B cell (primary cell): Measurements from ENCODE around the gene GBA2. TPM values are rescaled to one million over a fixed set of nuclear protein-coding genes. Genes with fewer than 3 reads are reported as not detected.

Experiments used
- ATAC-seq: fragments of 200-7000 bp; cut with Tn5 transposase; one replicate; pipeline ENCODE4 v1.10.0; 2021; ENCODE audit warnings: low read depth, mild to moderate bottlenecking, moderate number of reproducible peaks, moderate library complexity
- CTCF ChIA-PET: fragments of 350-600 bp; sonication (Branson Sonifier 250); formaldehyde crosslinking; loops from one replicate; lab custom pipeline; 2021; ENCODE audit warnings: antibody characterized with exemption, inconsistent platforms; lab: Charles Lee
- POLR2A ChIA-PET: fragments of 350-600 bp; sonication (Branson Sonifier 250); formaldehyde crosslinking; loops from one replicate; lab custom pipeline; 2021; ENCODE audit warnings: antibody characterized with exemption; lab: Charles Lee
- DNase-seq: peaks from one replicate; pipeline ENCODE4 v3.0.0; 2013
- H2AFZ ChIP-seq: 2 replicates; pipeline ENCODE4 v1.6.1; 2012; ENCODE audit warnings: mild to moderate bottlenecking, low read depth, low read length; ENCODE audit not compliant: insufficient read depth, poor library complexity, severe bottlenecking
- H3K27ac ChIP-seq, 2 donors: 1 replicate in 1 of 2; 2 replicates in 1 of 2; pipeline ENCODE4 v1.5.1; 2012 to 2013; ENCODE audit warnings: low read length in 2 of 2, mild to moderate bottlenecking in 2 of 2, moderate library complexity in 1 of 2
- H3K27me3 ChIP-seq, 4 experiments: fragments of 200-600 bp in 1 of 4; sonication (generic) in 1 of 4; replicated peaks in 1 of 4; 1 replicate in 2 of 4; 2 replicates in 2 of 4; pipeline versions ENCODE4 v1.6.1 to v1.7.0; 2013 to 2016; ENCODE audit warnings: low read length in 3 of 4, mild to moderate bottlenecking in 2 of 4, mixed read lengths in 1 of 4, moderate library complexity in 1 of 4; ENCODE audit not compliant: insufficient read depth in 4 of 4, control insufficient read depth in 3 of 4; ENCODE audit errors: control extremely low read depth in 1 of 4
- H3K36me3 ChIP-seq, 2 experiments: replicated peaks in 1 of 2; 1 replicate in 1 of 2; 2 replicates in 1 of 2; pipeline versions ENCODE4 v1.6.1 to v1.7.1; 2013; ENCODE audit warnings: low read length in 1 of 2; ENCODE audit not compliant: insufficient read depth in 2 of 2, control insufficient read depth in 1 of 2; ENCODE audit errors: control extremely low read depth in 1 of 2, extremely low read depth in 1 of 2
- H3K4me1 ChIP-seq, 2 donors: fragments of 200-600 bp in 1 of 2; sonication (generic) in 1 of 2; 1 replicate in 1 of 2; 2 replicates in 1 of 2; pipeline versions ENCODE4 v1.5.1 to v1.6.1; 2013 to 2017; ENCODE audit warnings: low read length in 2 of 2; ENCODE audit not compliant: control insufficient read depth in 2 of 2, insufficient read depth in 2 of 2
- H3K4me2 ChIP-seq: replicated peaks from 2 replicates; pipeline ENCODE3; 2012; ENCODE audit warnings: mild to moderate bottlenecking, low read depth, low read length; ENCODE audit not compliant: poor library complexity, severe bottlenecking
- H3K4me3 ChIP-seq, 5 experiments: fragments of 200-600 bp in 1 of 5; sonication (generic) in 1 of 5; 1 replicate in 3 of 5; 2 replicates in 2 of 5; pipeline versions ENCODE4 v1.5.1 to v1.7.0; 2011 to 2016; ENCODE audit warnings: low read length in 4 of 5, mild to moderate bottlenecking in 4 of 5, low read depth in 2 of 5, control low read depth in 1 of 5, moderate library complexity in 1 of 5; ENCODE audit not compliant: insufficient read depth in 1 of 5; ENCODE audit errors: control extremely low read depth in 1 of 5, extremely low read depth in 1 of 5
- H3K79me2 ChIP-seq: fragments of 200-600 bp; sonication (generic); one replicate; pipeline ENCODE4 v1.6.0; 2016; ENCODE audit warnings: low read length; ENCODE audit not compliant: control insufficient read depth, insufficient read depth
- H3K9ac ChIP-seq: fragments of 200-600 bp; sonication (generic); 2 replicates; pipeline ENCODE4 v1.6.1; 2017; ENCODE audit warnings: mild to moderate bottlenecking, low read length, moderate library complexity
- H3K9me3 ChIP-seq, 3 donors: one replicate each; pipeline versions ENCODE4 v1.6.1 to v1.7.1; 2013; ENCODE audit warnings: low read length in 2 of 3; ENCODE audit not compliant: control insufficient read depth in 2 of 3, insufficient read depth in 1 of 3; ENCODE audit errors: control extremely low read depth in 1 of 3
- H4K20me1 ChIP-seq: 2 replicates; pipeline ENCODE4 v1.6.0; 2012; ENCODE audit warnings: mild to moderate bottlenecking, low read length; ENCODE audit not compliant: insufficient read depth, control insufficient read depth, poor library complexity, severe bottlenecking
- H3K27ac Mint-ChIP-seq: one replicate; pipeline ENCODE4 v1.8.0; 2021; ENCODE audit warnings: mixed read lengths
- H3K27me3 Mint-ChIP-seq: one replicate; pipeline ENCODE4 v1.8.0; 2021; ENCODE audit warnings: mixed read lengths
- H3K4me1 Mint-ChIP-seq: one replicate; pipeline ENCODE4 v1.8.0; 2021; ENCODE audit warnings: mixed read lengths
- H3K4me3 Mint-ChIP-seq: one replicate; pipeline ENCODE4 v1.8.0; 2021; ENCODE audit warnings: mixed read lengths
- H3K9me3 Mint-ChIP-seq: one replicate; pipeline ENCODE4 v1.8.0; 2022; ENCODE audit warnings: mixed read lengths; ENCODE audit not compliant: insufficient read depth
- EZH2 ChIP-seq: IDR thresholded peaks from 2 replicates; pipeline ENCODE4 v1.6.1; 2012; ENCODE audit warnings: borderline replicate concordance, low read depth, mild to moderate bottlenecking, moderate library complexity, low read length; ENCODE audit not compliant: insufficient read depth, poor library complexity, severe bottlenecking
- WGBS: methylation state at CpG from one replicate; pipeline ENCODE4 v1.1.5; 2013; ENCODE audit warnings: missing lambda C conversion rate; ENCODE audit not compliant: insufficient coverage; 5-methylcytosine and 5-hydroxymethylcytosine counted together
- intact Hi-C: fragments of 100-400 bp; cut with micrococcal nuclease; formaldehyde crosslinking; loops from one replicate; pipeline ENCODE4 v1.10.0; 2022
- polyA plus RNA-seq: library from polyadenylated mRNA; depleted of rRNA; stranded (reverse); fragments of >200 nt; gene quantifications from 2 replicates; pipeline ENCODE4 v1.2.3, GENCODE V29; 2012
- total RNA-seq, 2 donors: library from RNA; stranded (reverse); fragments of 120-200 nt in 1 of 2; gene quantifications; 1 replicate in 1 of 2; 2 replicates in 1 of 2; pipeline versions ENCODE4 v1.2.3 to v1.2.4, GENCODE V29; 2013 to 2022
- TF ChIP-seq, protein P1 (sequence below): fragments of 200-600 bp; IDR thresholded peaks from one replicate; pipeline ENCODE4 v1.8.0; 2022; ENCODE audit warnings: antibody characterized with exemption, mild to moderate bottlenecking

Gene GBA2
- total and polyA plus RNA-seq, 2 donors (not counting 1 experiment from before 2014, with no cell fraction given): 114 to 137 TPM

DNA sequence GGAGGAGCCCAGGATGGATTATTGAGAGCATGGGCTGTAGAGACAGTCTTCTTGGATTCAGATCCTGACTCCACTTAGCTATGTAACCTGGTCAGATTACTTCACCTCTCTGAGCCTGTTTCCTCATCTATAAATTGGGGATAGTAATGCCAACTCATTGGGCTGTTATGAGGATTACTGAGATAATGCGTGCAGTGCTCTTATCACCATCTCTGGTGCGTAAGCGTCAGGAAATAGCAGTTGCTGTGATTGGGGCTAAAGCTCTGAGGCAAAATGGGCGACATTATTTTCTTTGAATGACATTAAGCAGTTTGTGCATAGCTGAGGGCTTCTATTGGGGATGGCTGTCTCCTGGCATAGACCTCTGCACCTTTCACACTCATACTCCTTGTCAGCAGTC lies 6.0 kb upstream of the GBA2 start:
- no peaks in the 10 kb centered on the region for H4K20me1 ChIP-seq
- no peak overlapping the region for H3K4me3 ChIP-seq
- no peak overlapping the region for H3K4me2 ChIP-seq
- H3K9me3 Mint-ChIP-seq: no peaks in the 10 kb centered on the region
- peaks cover 2 to 38% of the 10 kb centered on the region in 2 experiments for H3K36me3 ChIP-seq
- peaks cover 80% of the 10 kb centered on the region for H3K79me2 ChIP-seq
- no peaks in the 10 kb centered on the region for H3K27me3 ChIP-seq
- TF ChIP-seq, protein P1, sequence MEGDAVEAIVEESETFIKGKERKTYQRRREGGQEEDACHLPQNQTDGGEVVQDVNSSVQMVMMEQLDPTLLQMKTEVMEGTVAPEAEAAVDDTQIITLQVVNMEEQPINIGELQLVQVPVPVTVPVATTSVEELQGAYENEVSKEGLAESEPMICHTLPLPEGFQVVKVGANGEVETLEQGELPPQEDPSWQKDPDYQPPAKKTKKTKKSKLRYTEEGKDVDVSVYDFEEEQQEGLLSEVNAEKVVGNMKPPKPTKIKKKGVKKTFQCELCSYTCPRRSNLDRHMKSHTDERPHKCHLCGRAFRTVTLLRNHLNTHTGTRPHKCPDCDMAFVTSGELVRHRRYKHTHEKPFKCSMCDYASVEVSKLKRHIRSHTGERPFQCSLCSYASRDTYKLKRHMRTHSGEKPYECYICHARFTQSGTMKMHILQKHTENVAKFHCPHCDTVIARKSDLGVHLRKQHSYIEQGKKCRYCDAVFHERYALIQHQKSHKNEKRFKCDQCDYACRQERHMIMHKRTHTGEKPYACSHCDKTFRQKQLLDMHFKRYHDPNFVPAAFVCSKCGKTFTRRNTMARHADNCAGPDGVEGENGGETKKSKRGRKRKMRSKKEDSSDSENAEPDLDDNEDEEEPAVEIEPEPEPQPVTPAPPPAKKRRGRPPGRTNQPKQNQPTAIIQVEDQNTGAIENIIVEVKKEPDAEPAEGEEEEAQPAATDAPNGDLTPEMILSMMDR: no peak
- H3K4me3 Mint-ChIP-seq: peak overlapping the region; percentile 93
- H3K9me3 ChIP-seq: no peaks in the 10 kb centered on the region
- no peaks in the 10 kb centered on the region for H3K27me3 Mint-ChIP-seq
- H3K4me1 ChIP-seq: peaks cover 39 to 48% of the 10 kb centered on the region in 2 donors
- ChIA-PET POLR2A (no interaction called here), CTCF (interaction anchor here (0.8 to 7.7 kb wide), 7 partner anchors 9 to 276 kb away, joined by 3 to 56 read pairs (median 3); partner anchors contain the start of genes CREB3, GBA2, RGP1 and TLN1)
- peaks cover 59% of the 10 kb centered on the region for H3K4me1 Mint-ChIP-seq
- peak overlapping the region; percentile 97 for H3K27ac Mint-ChIP-seq
- H3K9ac ChIP-seq: no peak overlapping the region
- DNase-seq (no peak), ATAC-seq (no peak)
- WGBS: 100% methylated on average over 3 of the region's 4 CpGs
- H3K27ac ChIP-seq: peak overlapping the region in 1 of 2 donors; percentile 94
- intact Hi-C loops: loop anchor here (5.0 kb wide), 1 partner anchor 638 kb away; the partner anchor contains the start of gene ATOSB
- no peak overlapping the region for H2AFZ ChIP-seq

DNA sequence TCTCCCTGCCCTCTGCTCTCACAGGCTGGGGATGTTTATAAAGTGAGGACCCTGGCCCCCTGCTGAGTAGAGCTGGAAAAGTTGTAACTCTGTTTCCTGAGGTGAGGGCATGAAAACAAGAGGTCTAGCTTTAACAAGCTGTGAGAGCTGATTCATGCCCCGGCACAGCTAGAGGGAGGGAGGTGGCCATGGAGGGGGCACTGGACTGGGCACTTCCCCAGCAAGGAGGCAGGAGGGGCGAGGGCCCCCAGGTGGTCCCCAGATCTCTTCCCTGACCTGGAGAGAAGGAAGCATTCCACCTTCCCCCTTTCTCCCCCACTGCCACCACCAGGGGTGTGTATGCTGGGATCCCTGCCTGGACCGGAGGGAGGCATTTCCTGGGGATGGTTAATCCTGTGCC lies 5.2 kb upstream of the GBA2 start, which contains the start of gene MSMP:
Gene MSMP (minus strand): TSS at position 13 of the 400 bp plus-strand sequence. CDS start 147 bp downstream, outside the sequence.
- H3K4me2 ChIP-seq: no peak within 1 kb of the TSS
- CTCF ChIA-PET: interaction anchor here (0.8 to 7.7 kb wide), 5 partner anchors 8 to 275 kb away, joined by 3 to 56 read pairs (median 3); partner anchors contain the start of genes CREB3, GBA2, RGP1 and TLN1
- intact Hi-C loops: no loop called here

More for the DNA sequence above, 5.2 kb upstream of the GBA2 start, which contains the start of gene MSMP:
- Mint-ChIP-seq H3K27me3 (no peaks in the 10 kb centered on the region), H3K4me3 (peak within 1 kb of the TSS; percentile 93), H3K4me1 (peaks cover 59% of the 10 kb centered on the region), H3K27ac (peak within 1 kb of the TSS; percentile 97), H3K9me3 (no peaks in the 10 kb centered on the region)
- Histone ChIP-seq H3K27ac (peak within 1 kb of the TSS in 1 of 2 donors; percentile 94), H3K79me2 (peaks cover 80% of the 10 kb centered on the region), H3K27me3 (no peaks in the 10 kb centered on the region), H4K20me1 (no peaks in the 10 kb centered on the region), H3K9me3 (no peaks in the 10 kb centered on the region), H2AFZ (no peak within 1 kb of the TSS), H3K36me3 (peaks cover 2 to 38% of the 10 kb centered on the region in 2 experiments), H3K4me3 (no peak within 1 kb of the TSS), H3K9ac (no peak within 1 kb of the TSS), H3K4me1 (peaks cover 43 to 52% of the 10 kb centered on the region in 2 donors)
- ATAC-seq (no peak), DNase-seq (no peak)
- POLR2A ChIA-PET: interaction anchor here (0.8 kb wide), 1 partner anchor 22 kb away, joined by 5 read pairs; the partner anchor contains the start of genes CREB3 and TLN1
- TF ChIP-seq EZH2: no peak
- TF ChIP-seq, protein P1: no peak
- 100% methylated on average over 1 of the region's 3 CpGs for WGBS
